GM23338 (cell line): ENCODE data around the gene PSMD10. TPM values are rescaled to one million over a fixed set of nuclear protein-coding genes. Genes with fewer than 3 reads are reported as not detected.

ENCODE experiments used
- ATAC-seq: fragments of 200-7000 bp; cut with Tn5 transposase; 3 replicates; pipeline ENCODE4 v1.9.1; 2020
- DNase-seq: peaks from one replicate; pipeline ENCODE4 v3.0.0-alpha.2; 2015; ENCODE audit warnings: low spot score
- H2AFZ ChIP-seq: fragments of 200-600 bp; sonication (generic); 2 replicates; pipeline ENCODE4 v1.8.0; 2016; ENCODE audit warnings: antibody characterized with exemption, mild to moderate bottlenecking, moderate library complexity
- H3F3A ChIP-seq: fragments of 200-600 bp; sonication (generic); replicated peaks from 2 replicates; pipeline ENCODE4 v1.8.0; 2017; ENCODE audit warnings: antibody characterized with exemption, mixed run types, low read depth
- H3K27ac ChIP-seq: fragments of 200-600 bp; sonication (generic); 2 replicates; pipeline ENCODE4 v1.6.1; 2016; ENCODE audit warnings: low read depth
- H3K27me3 ChIP-seq: fragments of 200-600 bp; sonication (generic); 2 replicates; pipeline ENCODE4 v1.8.0; 2016; ENCODE audit warnings: mild to moderate bottlenecking, mixed run types, moderate library complexity; ENCODE audit not compliant: insufficient read depth
- H3K36me3 ChIP-seq: fragments of 200-600 bp; sonication (generic); 2 replicates; pipeline ENCODE4 v1.8.0; 2016; ENCODE audit warnings: mild to moderate bottlenecking; ENCODE audit not compliant: insufficient read depth
- H3K4me1 ChIP-seq: fragments of 200-600 bp; sonication (generic); 2 replicates; pipeline ENCODE4 v1.8.0; 2016; ENCODE audit warnings: mild to moderate bottlenecking, moderate library complexity; ENCODE audit not compliant: insufficient read depth
- H3K4me2 ChIP-seq: fragments of 200-600 bp; sonication (generic); 2 replicates; pipeline ENCODE4 v1.7.1; 2017; ENCODE audit warnings: mixed run types
- H3K4me3 ChIP-seq: fragments of 200-600 bp; sonication (generic); 2 replicates; pipeline ENCODE4 v1.6.1; 2016; ENCODE audit warnings: mixed run types
- H3K79me2 ChIP-seq: fragments of 200-600 bp; sonication (generic); replicated peaks from 2 replicates; pipeline ENCODE4 v1.8.0; 2017; ENCODE audit warnings: mild to moderate bottlenecking; ENCODE audit not compliant: insufficient read depth
- H3K9me2 ChIP-seq: fragments of 200-600 bp; sonication (generic); 2 replicates; pipeline ENCODE4 v1.8.0; 2017; ENCODE audit not compliant: insufficient read depth
- H4K20me1 ChIP-seq: fragments of 200-600 bp; sonication (generic); replicated peaks from 2 replicates; pipeline ENCODE4 v1.8.0; 2017; ENCODE audit warnings: mild to moderate bottlenecking; ENCODE audit not compliant: insufficient read depth
- H3K27ac Mint-ChIP-seq: 2 replicates; pipeline ENCODE4 v1.8.0; 2020; ENCODE audit warnings: inconsistent platforms, mild to moderate bottlenecking, moderate library complexity, mixed read lengths
- H3K27me3 Mint-ChIP-seq: 3 replicates; pipeline ENCODE4 v1.8.0; 2022; ENCODE audit warnings: low read depth, mild to moderate bottlenecking, moderate library complexity, mixed read lengths, inconsistent platforms; ENCODE audit not compliant: insufficient read depth, poor library complexity
- H3K36me3 Mint-ChIP-seq: 3 replicates; pipeline ENCODE4 v1.8.0; 2021; ENCODE audit warnings: low read depth, mild to moderate bottlenecking, inconsistent platforms, moderate library complexity, mixed read lengths
- H3K4me1 Mint-ChIP-seq: 3 replicates; pipeline ENCODE4 v1.8.0; 2020; ENCODE audit warnings: mild to moderate bottlenecking, inconsistent platforms, mixed read lengths
- H3K4me3 Mint-ChIP-seq: 3 replicates; pipeline ENCODE4 v1.8.0; 2021; ENCODE audit warnings: moderate library complexity, mild to moderate bottlenecking, inconsistent platforms, mixed read lengths
- H3K9me3 Mint-ChIP-seq: 3 replicates; pipeline ENCODE4 v1.8.0; 2020; ENCODE audit warnings: moderate library complexity, mild to moderate bottlenecking, inconsistent platforms, mixed read lengths
- CREB1 ChIP-seq: fragments of 250-450 bp; sonication (Bioruptor Pico); IDR thresholded peaks from 2 replicates; pipeline ENCODE4 v1.5.0; 2020; ENCODE audit warnings: low read depth, mild to moderate bottlenecking, moderate library complexity
- CTCF ChIP-seq, 2 experiments: fragments of 200-600 bp in 1 of 2; sonication (generic) in 1 of 2; conservative IDR thresholded peaks; 2 replicates each; pipeline versions ENCODE4 v1.5.1 to v1.6.1; 2016 to 2017; ENCODE audit warnings: antibody characterized with exemption in 2 of 2, low read depth in 2 of 2, mild to moderate bottlenecking in 2 of 2, moderate library complexity in 1 of 2
- EZH2 ChIP-seq: fragments of 200-600 bp; sonication (generic); IDR thresholded peaks from one replicate; pipeline ENCODE4 v1.8.0; 2017; ENCODE audit warnings: antibody characterized with exemption, mild to moderate bottlenecking, low read depth; ENCODE audit not compliant: unreplicated experiment
- EZH2phosphoT487 ChIP-seq: fragments of 200-600 bp; sonication (generic); IDR thresholded peaks from one replicate; pipeline ENCODE4 v1.8.1; 2018; ENCODE audit warnings: antibody characterized with exemption; ENCODE audit not compliant: unreplicated experiment
- JUNB ChIP-seq: IDR thresholded peaks from one replicate; pipeline ENCODE4 v1.6.1; 2016; ENCODE audit warnings: antibody characterized with exemption; ENCODE audit not compliant: unreplicated experiment
- POLR2AphosphoS5 ChIP-seq: IDR thresholded peaks from 2 replicates; pipeline ENCODE4 v1.6.1; 2016; ENCODE audit warnings: antibody characterized with exemption, low read depth
- REST ChIP-seq: IDR thresholded peaks from one replicate; pipeline ENCODE4 v1.6.1; 2018; ENCODE audit warnings: antibody characterized with exemption; ENCODE audit not compliant: unreplicated experiment
- STAT1 ChIP-seq: IDR thresholded peaks from one replicate; pipeline ENCODE4 v1.6.1; 2016; ENCODE audit warnings: antibody characterized with exemption; ENCODE audit not compliant: unreplicated experiment
- ZNF114 ChIP-seq: fragments of 250-450 bp; sonication (Bioruptor Pico); IDR thresholded peaks from 2 replicates; pipeline ENCODE4 v1.5.0; 2020; ENCODE audit warnings: mild to moderate bottlenecking, moderate library complexity
- ZNF331 ChIP-seq: fragments of 250-450 bp; sonication (Bioruptor Pico); IDR thresholded peaks from 2 replicates; pipeline ENCODE4 v1.5.0; 2020; ENCODE audit warnings: low read depth, mild to moderate bottlenecking, moderate library complexity
- ZNF462 ChIP-seq: fragments of 250-450 bp; sonication (Bioruptor Pico); IDR thresholded peaks from 2 replicates; pipeline ENCODE4 v1.5.0; 2020; ENCODE audit warnings: mild to moderate bottlenecking, moderate library complexity
- polyA plus RNA-seq: library from polyadenylated mRNA; unstranded; fragments of >200 nt; fragmentation: Nextera tagmentation; extraction: Ambion mirVana; gene quantifications from 2 replicates; pipeline ENCODE4 v1.2.1, GENCODE V29; 2016
- total RNA-seq: library from RNA; depleted of rRNA; stranded (reverse); fragments of >200 nt; shearing (Covaris generic); gene quantifications from 2 replicates; pipeline ENCODE4 v1.2.3, GENCODE V29; 2014

Gene PSMD10
- total and polyA plus RNA-seq, 2 experiments from 2014 or later, result 53.0 to 61.2 TPM

GRCh38 chrX:108121291-108121690 is 29.9 kb upstream of the PSMD10 start:
- Mint-ChIP-seq H3K4me1 (peaks cover 10% of the 10 kb centered on the region), H3K36me3 (no peaks in the 10 kb centered on the region), H3K9me3 (no peaks in the 10 kb centered on the region), H3K27me3 (no peaks in the 10 kb centered on the region), H3K27ac (no peak overlapping the region), H3K4me3 (no peak overlapping the region)
- no peak overlapping the region for H3K4me3 ChIP-seq
- no peaks in the 10 kb centered on the region for H3F3A ChIP-seq
- H3K27ac ChIP-seq, result no peak overlapping the region
- H3K36me3 ChIP-seq, result no peaks in the 10 kb centered on the region
- H4K20me1 ChIP-seq, result no peaks in the 10 kb centered on the region
- no peak for ATAC-seq
- no peak overlapping the region for H2AFZ ChIP-seq
- no peaks in the 10 kb centered on the region for H3K27me3 ChIP-seq
- TF ChIP-seq REST (no peak), CREB1 (CRISPR knock-in tag) (no peak), EZH2phosphoT487 (no peak), CTCF (conservative IDR thresholded peaks at IDR 0.05; ENCODE audit: low read depth in 2 of 2) (no peak), JUNB (no peak), ZNF331 (no peak), ZNF114 (CRISPR knock-in tag) (no peak), STAT1 (no peak), ZNF462 (CRISPR knock-in tag) (no peak), POLR2AphosphoS5 (no peak), EZH2 (no peak)
- no peaks in the 10 kb centered on the region for H3K79me2 ChIP-seq
- no peak overlapping the region for H3K4me2 ChIP-seq
- no peak for DNase-seq
- no peaks in the 10 kb centered on the region for H3K9me2 ChIP-seq
- no peaks in the 10 kb centered on the region for H3K4me1 ChIP-seq
